CD4-positive, alpha-beta T cell treated with Interferon alpha-2 for 1 hour (primary cell): ENCODE data around the gene TMEM171.

Experiments
- DNase-seq, 2 donors: peaks; one replicate each; pipeline ENCODE4 v3.0.0-alpha.2; 2020 to 2022

The TMEM171 gene

GRCh38 chr5:73153513-73153912 is 33.1 kb downstream of the TMEM171 start:
- DNase-seq, result no peak

- no peak for DNase-seq
Measured at GRCh38 chr5:73154208-73155006, 34.0 kb downstream of the TMEM171 start.

GRCh38 chr5:73155271-73156222 is 35.2 kb downstream of the TMEM171 start:
- DNase-seq, result no peak

GRCh38 chr5:73157414-73158303 is 37.3 kb downstream of the TMEM171 start:
- DNase-seq, result no peak

- DNase-seq, result no peak
Measured at GRCh38 chr5:73158313-73158712, 37.9 kb downstream of the TMEM171 start.

- peak in 1 of 2 donors; percentile 47 for DNase-seq
Measured at GRCh38 chr5:73160239-73160671, 39.9 kb downstream of the TMEM171 start.

GRCh38 chr5:73170522-73170921 is 50.1 kb downstream of the TMEM171 start:
- DNase-seq, result peak in 1 of 2 donors; percentile 26

- no peak for DNase-seq
Measured at GRCh38 chr5:73171495-73171894, 51.1 kb downstream of the TMEM171 start.

GRCh38 chr5:73172951-73173350 is 52.6 kb downstream of the TMEM171 start, which contains the start of gene TMEM174:
Gene TMEM174 (plus strand): TSS chr5:73173193. CDS start chr5:73173244, 51 bp downstream.
- DNase-seq, result no peak

- DNase-seq, result no peak
Measured at GRCh38 chr5:73174100-73174815, 53.9 kb downstream of the TMEM171 start.

- DNase-seq, result no peak
Measured at GRCh38 chr5:73176250-73176649, 55.9 kb downstream of the TMEM171 start.

- DNase-seq, result no peak
Measured at GRCh38 chr5:73178265-73178664, 57.9 kb downstream of the TMEM171 start.

GRCh38 chr5:73179730-73180129 is 59.4 kb downstream of the TMEM171 start:
- no peak for DNase-seq

GRCh38 chr5:73180566-73180965 is 60.2 kb downstream of the TMEM171 start:
- no peak for DNase-seq
